Glutamatergic neuron (in vitro differentiated cells): ENCODE data around the gene BARX2. TPM values are rescaled to one million over a fixed set of nuclear protein-coding genes. Genes with fewer than 3 reads are reported as not detected.

ENCODE experiments used
- DNase-seq: peaks from one replicate; pipeline ENCODE4 v3.0.0; 2022
- H3K27ac Mint-ChIP-seq: one replicate; pipeline ENCODE4 v1.8.0; 2020; ENCODE audit warnings: mild to moderate bottlenecking, mixed read lengths, inconsistent platforms; ENCODE audit not compliant: unreplicated experiment
- H3K27me3 Mint-ChIP-seq: one replicate; pipeline ENCODE4 v1.8.0; 2020; ENCODE audit warnings: mild to moderate bottlenecking, moderate library complexity, mixed read lengths, inconsistent platforms; ENCODE audit not compliant: unreplicated experiment
- H3K36me3 Mint-ChIP-seq: one replicate; pipeline ENCODE4 v1.8.0; 2020; ENCODE audit warnings: mild to moderate bottlenecking, mixed read lengths, inconsistent platforms; ENCODE audit not compliant: unreplicated experiment
- H3K4me1 Mint-ChIP-seq: one replicate; pipeline ENCODE4 v1.8.0; 2020; ENCODE audit warnings: mild to moderate bottlenecking, low read depth, mixed read lengths, inconsistent platforms; ENCODE audit not compliant: unreplicated experiment
- H3K4me3 Mint-ChIP-seq: one replicate; pipeline ENCODE4 v1.8.0; 2020; ENCODE audit warnings: mild to moderate bottlenecking, mixed read lengths, inconsistent platforms; ENCODE audit not compliant: unreplicated experiment
- H3K9me3 Mint-ChIP-seq: one replicate; pipeline ENCODE4 v1.8.0; 2020; ENCODE audit warnings: mild to moderate bottlenecking, moderate library complexity, mixed read lengths, inconsistent platforms; ENCODE audit not compliant: unreplicated experiment
- CTCF ChIP-seq: fragments of 200-600 bp; sonication (generic); IDR thresholded peaks from one replicate; pipeline ENCODE4 v1.5.0; 2021; ENCODE audit not compliant: partially characterized antibody, unreplicated experiment
- total RNA-seq: library from RNA; stranded (reverse); fragmentation: NEBNext Ultra II Directional; extraction: Animal tissue kit (Norgen Biotek cat#: 25700); gene quantifications from one replicate; pipeline ENCODE4 v1.2.1, GENCODE V29; 2021; ENCODE audit not compliant: unreplicated experiment

Gene BARX2
- total RNA-seq, 1 donor from 2014 or later, result not detected

DNA sequence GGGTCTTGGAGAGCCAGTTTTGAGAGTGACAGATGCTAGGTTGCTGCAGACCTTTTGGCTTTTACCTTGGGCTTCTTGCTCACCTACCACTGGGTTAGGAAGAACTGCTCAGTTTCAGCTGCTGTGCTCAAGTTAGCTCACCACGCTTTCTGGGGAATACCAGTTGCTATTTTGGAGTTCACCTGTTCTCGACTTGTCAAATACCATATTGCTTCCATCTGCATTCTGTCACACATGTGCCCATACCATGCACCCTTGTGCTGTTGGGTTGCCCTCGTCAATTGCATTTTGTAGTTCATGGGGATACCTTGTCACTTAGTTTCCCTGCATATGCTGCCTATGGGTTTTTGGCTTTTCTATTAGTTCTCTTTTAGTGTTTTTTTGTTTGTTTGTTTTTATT lies 23.0 kb upstream of the BARX2 start:
- TF ChIP-seq CTCF, result no peak
- H3K36me3 Mint-ChIP-seq, result no peaks in the 10 kb centered on the region
- peaks cover 4% of the 10 kb centered on the region for H3K27me3 Mint-ChIP-seq
- no peak for DNase-seq
- H3K9me3 Mint-ChIP-seq, result no peaks in the 10 kb centered on the region
- no peaks in the 10 kb centered on the region for H3K4me1 Mint-ChIP-seq
- no peak overlapping the region for H3K27ac Mint-ChIP-seq
- no peak overlapping the region for H3K4me3 Mint-ChIP-seq

DNA sequence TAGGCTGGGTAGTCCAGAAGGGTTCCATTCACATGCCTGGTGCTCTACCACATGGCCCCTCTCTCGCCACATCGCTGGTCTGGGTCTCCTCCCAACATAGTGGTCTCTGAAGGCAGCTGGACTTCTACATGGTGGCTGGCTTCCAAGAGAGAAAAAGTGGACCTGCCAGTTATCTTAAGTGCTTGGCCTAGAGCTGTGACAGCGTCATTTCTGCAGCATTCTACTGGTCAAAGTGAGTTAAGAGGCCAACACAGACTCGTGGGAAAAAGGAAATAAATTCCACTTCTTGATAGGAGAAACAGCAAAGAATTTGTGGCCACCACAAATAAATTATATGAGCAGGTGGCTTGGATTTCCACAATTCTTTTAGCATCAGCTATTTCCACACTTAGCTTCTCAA lies 21.0 kb upstream of the BARX2 start:
- no peaks in the 10 kb centered on the region for H3K4me1 Mint-ChIP-seq
- H3K4me3 Mint-ChIP-seq, result no peak overlapping the region
- peaks cover 4% of the 10 kb centered on the region for H3K27me3 Mint-ChIP-seq
- no peaks in the 10 kb centered on the region for H3K9me3 Mint-ChIP-seq
- H3K27ac Mint-ChIP-seq, result no peak overlapping the region
- no peak for DNase-seq
- no peak for TF ChIP-seq CTCF
- H3K36me3 Mint-ChIP-seq, result no peaks in the 10 kb centered on the region

DNA sequence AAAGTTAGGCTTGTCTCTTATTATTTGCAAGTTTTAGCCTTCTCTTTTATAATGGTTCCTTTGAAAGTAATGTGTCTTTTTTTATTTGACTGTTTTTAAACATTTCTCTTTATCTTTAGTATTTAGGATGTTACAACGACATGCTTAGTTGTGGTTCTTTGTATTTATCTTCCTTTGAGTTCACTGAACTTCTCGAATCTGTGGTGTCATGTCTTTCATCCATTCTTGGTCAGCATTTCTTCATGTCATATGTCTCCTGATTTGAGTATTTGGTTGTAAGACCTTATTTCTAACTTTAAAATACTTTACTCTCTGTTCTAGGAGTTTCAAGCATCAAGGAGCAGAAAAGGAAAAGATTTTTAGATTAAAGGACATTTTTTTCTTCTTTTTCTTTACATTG lies 15.9 kb upstream of the BARX2 start:
- Mint-ChIP-seq H3K36me3 (no peaks in the 10 kb centered on the region), H3K4me1 (no peaks in the 10 kb centered on the region), H3K4me3 (no peak overlapping the region), H3K27ac (no peak overlapping the region), H3K27me3 (peaks cover under 1% of the 10 kb centered on the region), H3K9me3 (no peaks in the 10 kb centered on the region)
- TF ChIP-seq CTCF, result no peak
- no peak for DNase-seq

GRCh38 chr11:129364143-129364654 lies 11.4 kb upstream of the BARX2 start:
- Mint-ChIP-seq H3K27me3 (no peaks in the 10 kb centered on the region), H3K4me1 (no peaks in the 10 kb centered on the region), H3K36me3 (no peaks in the 10 kb centered on the region), H3K4me3 (no peak overlapping the region), H3K27ac (no peak overlapping the region), H3K9me3 (no peaks in the 10 kb centered on the region)
- TF ChIP-seq CTCF, result peak; percentile 88
- peak; percentile 90 for DNase-seq

DNA sequence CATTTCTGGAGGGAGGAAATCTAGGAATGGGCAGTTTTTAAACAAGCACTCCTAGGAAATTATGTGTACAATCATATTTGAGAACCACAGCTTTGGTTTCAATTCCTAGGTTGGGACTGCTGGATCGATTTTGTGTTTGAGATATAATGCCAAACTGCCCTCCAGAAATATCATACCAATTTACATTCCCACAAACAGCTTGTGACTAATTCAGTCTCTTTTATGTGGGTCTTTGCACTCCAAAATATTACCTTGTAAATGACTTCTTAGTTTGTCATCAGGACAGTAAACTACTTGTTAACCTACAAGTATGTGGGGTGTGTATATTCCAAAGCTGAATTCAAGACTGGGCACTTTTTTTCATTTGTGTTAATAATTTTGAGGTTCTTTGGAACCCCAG lies 9.8 kb upstream of the BARX2 start:
- H3K4me1 Mint-ChIP-seq, result no peaks in the 10 kb centered on the region
- no peak overlapping the region for H3K27ac Mint-ChIP-seq
- H3K9me3 Mint-ChIP-seq, result no peaks in the 10 kb centered on the region
- no peak for DNase-seq
- no peaks in the 10 kb centered on the region for H3K36me3 Mint-ChIP-seq
- no peak for TF ChIP-seq CTCF
- peaks cover 7% of the 10 kb centered on the region for H3K27me3 Mint-ChIP-seq
- H3K4me3 Mint-ChIP-seq, result no peak overlapping the region
